DND-41 (cell line): ENCODE measurements around the gene RSPRY1.
"Not testable (repeated sequence)": the region's sequence is repeated elsewhere in the genome, so short reads cannot be mapped to it uniquely, and the experiment has no call there.

Experiments used
- ATAC-seq: fragments of 200-7000 bp; cut with Tn5 transposase; 3 replicates; pipeline ENCODE4 v1.9.1; 2021; ENCODE audit warnings: low read depth; ENCODE audit not compliant: insufficient read depth
- DNase-seq: peaks from one replicate; pipeline ENCODE4 v3.0.0-alpha.2; 2020
- H2AFZ ChIP-seq: 2 replicates; pipeline ENCODE4 v1.6.0; 2012; ENCODE audit warnings: low read depth, low read length
- H3K27ac ChIP-seq: 2 replicates; pipeline ENCODE4 v1.5.1; 2012; ENCODE audit warnings: low read length, inconsistent platforms
- H3K27me3 ChIP-seq: fragments of 200-600 bp; sonication (generic); 2 replicates; pipeline ENCODE4 v1.6.0; 2012; ENCODE audit warnings: low read length, mild to moderate bottlenecking, inconsistent platforms; ENCODE audit not compliant: insufficient read depth, poor library complexity
- H3K36me3 ChIP-seq: 2 replicates; pipeline ENCODE4 v1.5.1; 2012; ENCODE audit warnings: low read length, inconsistent platforms; ENCODE audit not compliant: insufficient read depth
- H3K4me1 ChIP-seq: 2 replicates; pipeline ENCODE4 v1.5.1; 2012; ENCODE audit warnings: mild to moderate bottlenecking, low read length; ENCODE audit not compliant: insufficient read depth
- H3K4me2 ChIP-seq: 2 replicates; pipeline ENCODE4 v1.6.0; 2012; ENCODE audit warnings: mild to moderate bottlenecking, moderate library complexity, low read length, inconsistent platforms; ENCODE audit not compliant: insufficient read depth
- H3K4me3 ChIP-seq, 2 experiments: fragments of 200-600 bp in 1 of 2; shearing (Covaris generic) in 1 of 2; 2 replicates each; pipeline ENCODE4 v1.5.1; 2012 to 2016; ENCODE audit warnings: inconsistent platforms in 2 of 2, low read length in 2 of 2, mild to moderate bottlenecking in 2 of 2, low read depth in 1 of 2, moderate library complexity in 1 of 2
- H3K79me2 ChIP-seq: 2 replicates; pipeline ENCODE4 v1.6.0; 2012; ENCODE audit warnings: low read length, inconsistent platforms; ENCODE audit not compliant: insufficient read depth
- H3K9ac ChIP-seq: 2 replicates; pipeline ENCODE4 v1.6.0; 2012; ENCODE audit warnings: low read depth, mild to moderate bottlenecking, inconsistent platforms, low read length, moderate library complexity
- H3K9me3 ChIP-seq: 2 replicates; pipeline ENCODE4 v1.5.1; 2012; ENCODE audit warnings: low read length, moderate library complexity, mild to moderate bottlenecking, inconsistent platforms; ENCODE audit not compliant: insufficient read depth, severe bottlenecking
- H4K20me1 ChIP-seq: 2 replicates; pipeline ENCODE4 v1.6.0; 2012; ENCODE audit warnings: low read length; ENCODE audit not compliant: insufficient read depth
- CTCF ChIP-seq: IDR thresholded peaks from 2 replicates; pipeline ENCODE4 v1.5.1; 2012; ENCODE audit warnings: borderline replicate concordance, low read length, moderate library complexity, mild to moderate bottlenecking; ENCODE audit not compliant: poor library complexity, severe bottlenecking; ENCODE audit errors: extremely low read depth
- EZH2 ChIP-seq: IDR thresholded peaks from 3 replicates; pipeline ENCODE4 v1.6.1; 2012; ENCODE audit warnings: borderline replicate concordance, low read depth, mild to moderate bottlenecking, moderate library complexity, low read length, inconsistent platforms; ENCODE audit not compliant: severe bottlenecking

The RSPRY1 gene

DNA sequence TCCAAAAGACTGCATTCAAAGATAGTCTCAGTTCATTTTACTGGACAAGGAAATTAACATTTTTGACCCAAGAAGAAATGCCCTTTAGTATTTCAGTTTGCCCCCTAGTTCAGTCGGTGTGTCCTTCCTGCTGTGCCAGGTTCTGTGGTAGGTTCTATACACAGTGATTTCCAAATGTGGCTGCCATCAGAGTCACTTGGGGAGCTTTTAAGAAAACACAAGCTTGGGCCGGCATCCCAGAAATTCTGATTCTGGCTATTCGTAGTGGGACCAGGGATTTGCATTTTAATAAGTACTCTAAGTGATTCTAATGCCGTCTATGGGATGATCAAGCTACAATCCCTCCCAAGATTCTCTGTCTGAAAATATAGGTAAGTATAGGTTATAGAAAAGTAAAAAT is 10.2 kb downstream of the RSPRY1 start:
- no peak overlapping the region for H2AFZ ChIP-seq
- H4K20me1 ChIP-seq: peaks cover 13% of the 10 kb centered on the region; the same call in 1 of the 2 replicates
- H3K27me3 ChIP-seq: no peaks in the 10 kb centered on the region
- no peaks in the 10 kb centered on the region for H3K4me1 ChIP-seq
- no peak overlapping the region for H3K9ac ChIP-seq
- no peak overlapping the region for H3K4me2 ChIP-seq
- H3K9me3 ChIP-seq: no peaks in the 10 kb centered on the region
- DNase-seq (no peak), ATAC-seq (no peak)
- H3K27ac ChIP-seq: no peak overlapping the region
- no peaks in the 10 kb centered on the region for H3K36me3 ChIP-seq
- no peak overlapping the region for H3K4me3 ChIP-seq
- TF ChIP-seq EZH2 (no peak), CTCF (no peak)
- H3K79me2 ChIP-seq: peaks cover 79% of the 10 kb centered on the region

DNA sequence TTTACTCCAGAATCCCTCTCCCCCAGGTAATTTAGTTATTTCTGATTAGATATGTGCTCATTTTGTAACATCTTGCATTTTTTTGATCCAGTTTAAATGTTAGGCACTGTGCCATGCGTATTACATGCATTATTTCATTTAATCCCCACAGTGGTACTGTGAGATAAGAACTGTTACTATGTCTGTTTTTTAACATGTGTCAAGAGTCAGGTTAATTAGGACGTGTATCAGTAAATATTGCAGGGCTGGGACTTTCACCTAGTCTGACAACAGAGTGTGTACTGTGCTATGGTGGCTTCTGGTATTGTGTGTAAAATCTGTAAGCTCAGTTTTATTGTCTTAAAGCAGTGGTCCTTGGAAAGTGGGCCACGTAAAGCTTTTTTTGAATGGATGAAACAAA is 10.6 kb downstream of the RSPRY1 start:
- H2AFZ ChIP-seq: no peak overlapping the region
- H3K4me1 ChIP-seq: no peaks in the 10 kb centered on the region
- peaks cover 74% of the 10 kb centered on the region for H3K79me2 ChIP-seq
- H3K4me3 ChIP-seq: no peak overlapping the region
- H3K4me2 ChIP-seq: no peak overlapping the region
- H4K20me1 ChIP-seq: peaks cover 13% of the 10 kb centered on the region; the same call in 1 of the 2 replicates
- TF ChIP-seq CTCF (no peak), EZH2 (no peak)
- H3K36me3 ChIP-seq: no peaks in the 10 kb centered on the region
- no peak overlapping the region for H3K27ac ChIP-seq
- no peak overlapping the region for H3K9ac ChIP-seq
- DNase-seq: no peak
- H3K9me3 ChIP-seq: no peaks in the 10 kb centered on the region
- no peak for ATAC-seq
- H3K27me3 ChIP-seq: no peaks in the 10 kb centered on the region

DNA sequence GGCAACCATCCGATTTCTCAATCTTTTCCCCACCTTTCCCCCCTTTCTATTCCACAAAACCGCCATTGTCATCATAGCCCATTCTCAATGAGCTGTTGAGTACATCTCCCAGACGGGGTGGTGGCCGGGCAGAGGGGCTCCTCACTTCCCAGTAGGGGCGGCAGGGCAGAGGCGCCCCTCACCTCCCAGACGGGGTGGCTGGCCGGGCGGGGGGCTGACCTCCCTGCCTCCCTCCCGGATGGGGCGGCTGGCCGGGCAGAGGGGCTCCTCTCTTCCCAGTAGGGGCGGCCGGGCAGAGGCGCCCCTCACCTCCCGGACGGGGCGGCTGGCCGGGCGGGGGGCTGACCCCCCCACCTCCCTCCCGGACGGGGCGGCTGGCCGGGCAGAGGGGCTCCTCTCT is 14.2 kb downstream of the RSPRY1 start:
- not testable (repeated sequence) for H3K9ac ChIP-seq, H3K27ac ChIP-seq, H3K4me2 ChIP-seq, H3K9me3 ChIP-seq, H3K4me1 ChIP-seq, DNase-seq, H3K27me3 ChIP-seq, H2AFZ ChIP-seq, ATAC-seq, H3K4me3 ChIP-seq, H3K36me3 ChIP-seq
- Histone ChIP-seq H3K79me2 (peaks cover 39% of the 10 kb centered on the region), H4K20me1 (peaks cover 13% of the 10 kb centered on the region; the same call in 1 of the 2 replicates)

- not testable (repeated sequence) for ATAC-seq, H3K4me3 ChIP-seq, H3K4me2 ChIP-seq, DNase-seq, H3K9me3 ChIP-seq, H3K4me1 ChIP-seq, H3K9ac ChIP-seq, H2AFZ ChIP-seq, H3K27me3 ChIP-seq, H3K27ac ChIP-seq
- Histone ChIP-seq H4K20me1 (peaks cover 13% of the 10 kb centered on the region; the same call in 1 of the 2 replicates), H3K79me2 (peaks cover 33% of the 10 kb centered on the region), H3K36me3 (peaks cover 13% of the 10 kb centered on the region)
These were observed 14.8 kb downstream of the RSPRY1 start for GRCh38 chr16:57200926-57201325.
